HG02943 (cell line): ENCODE data around the gene FBXL7.

ENCODE experiments used
- ATAC-seq: cut with Tn5 transposase; IDR thresholded peaks from one replicate; pipeline ENCODE4 v1.9.1; 2021; ENCODE audit warnings: mild to moderate bottlenecking, low read depth, moderate library complexity; ENCODE audit not compliant: unreplicated experiment

Gene FBXL7

DNA sequence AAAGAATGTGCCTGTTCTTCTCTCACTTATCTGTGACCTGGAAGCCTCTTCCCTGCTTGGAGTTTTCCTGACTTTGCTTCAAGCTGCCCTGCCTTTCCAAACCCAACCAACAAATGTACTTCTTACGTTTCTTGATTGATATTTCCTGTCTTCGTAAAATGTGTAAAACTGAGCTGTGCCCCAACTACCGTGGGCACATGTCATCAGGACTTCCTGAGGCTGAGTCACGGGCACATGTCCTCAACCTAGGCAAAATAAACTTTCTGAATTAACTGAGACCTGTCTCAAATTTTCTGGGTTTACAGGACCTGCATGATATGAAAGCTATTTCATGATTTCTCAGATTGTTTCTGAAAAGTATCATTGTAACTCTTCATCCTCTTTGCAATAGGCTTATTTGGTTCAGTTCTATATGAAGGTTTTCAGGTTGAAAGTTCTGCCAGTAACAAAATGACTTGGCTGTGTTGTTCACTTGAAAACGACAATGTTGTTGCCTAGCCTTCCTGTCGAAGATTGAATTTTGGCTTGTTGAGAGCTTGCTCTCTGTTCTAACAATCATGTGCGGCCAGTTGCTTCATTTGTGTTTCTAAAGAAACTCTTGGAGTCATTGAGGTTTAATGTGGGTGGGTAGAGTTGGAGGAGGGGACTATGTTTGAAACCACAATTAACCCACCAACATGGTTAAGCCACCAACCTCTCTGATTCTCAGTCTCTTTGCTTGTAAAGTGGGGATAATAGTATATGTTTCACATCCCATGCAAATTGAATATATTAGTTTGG lies 145.6 kb downstream of the FBXL7 start:
- no peak for ATAC-seq

DNA sequence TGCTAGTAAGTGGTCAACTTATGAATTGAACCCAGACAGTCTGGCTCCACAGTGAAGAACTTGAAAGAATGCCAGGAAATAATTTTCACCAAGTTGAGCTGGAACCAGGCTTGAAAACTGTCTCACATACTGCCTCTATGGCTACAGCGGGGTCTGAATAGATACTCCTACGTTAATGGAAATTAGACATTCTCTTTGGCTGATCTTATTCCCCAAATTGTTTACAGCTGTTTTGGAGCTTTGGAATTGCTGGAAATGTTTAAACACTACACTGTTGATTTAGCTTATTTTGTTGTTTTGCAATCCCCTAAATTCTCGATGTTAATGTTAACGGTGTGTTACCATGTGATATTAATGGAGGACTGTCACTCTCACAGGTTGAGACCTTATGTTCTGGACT lies 146.4 kb downstream of the FBXL7 start:
- no peak for ATAC-seq

DNA sequence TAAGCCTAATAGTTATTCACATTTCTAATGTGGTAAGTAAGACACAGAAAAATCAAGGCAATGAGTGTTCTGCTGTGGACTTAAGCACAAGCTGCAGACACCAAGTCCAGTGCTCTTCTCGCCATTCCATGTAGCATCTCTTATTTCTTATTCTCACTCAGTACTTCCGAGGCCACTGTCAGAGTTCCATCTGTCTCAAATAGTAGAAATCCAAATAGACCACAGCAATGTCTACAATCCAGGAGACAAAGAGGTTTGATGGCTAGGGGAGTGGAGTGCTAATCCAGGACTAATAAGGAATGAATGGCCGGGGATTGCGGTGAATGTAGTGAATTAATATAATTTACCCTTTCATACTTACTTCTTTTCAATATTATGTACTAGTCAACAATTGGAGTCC lies 147.3 kb downstream of the FBXL7 start:
- no peak for ATAC-seq

DNA sequence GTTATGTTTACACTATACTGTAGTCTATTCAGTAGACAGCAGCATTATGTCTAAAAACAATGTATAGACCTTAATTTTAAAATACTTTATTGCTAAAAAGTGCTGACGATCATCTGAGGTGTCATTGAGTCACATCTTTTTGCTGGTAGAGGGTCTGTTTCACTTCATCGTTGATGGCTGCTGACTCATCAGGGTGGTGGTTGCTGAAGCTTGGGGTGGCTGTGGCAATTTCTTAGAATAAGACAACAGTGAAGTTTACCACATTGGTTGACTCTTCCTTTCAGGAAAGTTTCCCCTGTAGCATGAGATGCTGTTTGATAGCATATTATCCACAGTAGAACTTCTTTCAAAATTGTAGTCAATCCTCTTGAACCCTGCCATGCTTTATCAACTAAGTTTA lies 150.3 kb downstream of the FBXL7 start:
- ATAC-seq, result no peak

DNA sequence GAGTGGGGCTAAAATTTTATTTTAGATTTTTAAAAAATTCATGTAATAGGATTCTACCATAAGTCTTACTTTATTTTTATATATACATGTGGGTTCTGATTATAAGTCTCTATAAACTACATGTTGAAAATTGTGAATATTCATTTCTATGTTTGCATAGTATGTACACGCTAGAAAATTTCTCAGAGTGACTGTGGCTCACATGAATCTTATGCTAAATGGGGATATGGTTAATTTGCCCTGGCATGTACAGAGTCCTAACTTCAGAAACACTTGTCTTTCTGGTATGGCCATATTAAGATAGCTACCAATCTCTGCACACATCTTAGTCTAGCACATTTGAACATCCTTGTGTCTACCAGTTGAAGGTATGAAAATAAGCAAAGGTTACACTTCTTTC lies 154.8 kb downstream of the FBXL7 start:
- ATAC-seq, result no peak

DNA sequence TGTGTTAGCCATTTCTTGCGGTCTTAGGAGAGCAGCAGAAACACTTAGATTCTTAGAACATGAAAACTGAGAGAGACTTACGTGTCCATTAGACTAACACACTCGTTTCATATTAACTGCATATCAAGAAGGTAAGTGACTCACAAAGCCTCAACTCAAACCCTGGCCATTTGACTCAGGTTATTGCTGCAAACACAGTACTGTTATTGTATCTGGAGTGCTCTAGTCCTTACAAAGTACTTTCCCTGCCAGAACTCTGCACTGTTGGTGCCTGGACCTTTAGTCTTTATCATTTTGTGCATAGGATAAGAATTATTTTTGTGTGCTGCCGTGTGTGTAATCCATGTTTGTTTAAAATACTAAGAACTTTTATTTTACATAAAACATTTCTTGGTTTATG lies 155.7 kb downstream of the FBXL7 start:
- no peak for ATAC-seq

DNA sequence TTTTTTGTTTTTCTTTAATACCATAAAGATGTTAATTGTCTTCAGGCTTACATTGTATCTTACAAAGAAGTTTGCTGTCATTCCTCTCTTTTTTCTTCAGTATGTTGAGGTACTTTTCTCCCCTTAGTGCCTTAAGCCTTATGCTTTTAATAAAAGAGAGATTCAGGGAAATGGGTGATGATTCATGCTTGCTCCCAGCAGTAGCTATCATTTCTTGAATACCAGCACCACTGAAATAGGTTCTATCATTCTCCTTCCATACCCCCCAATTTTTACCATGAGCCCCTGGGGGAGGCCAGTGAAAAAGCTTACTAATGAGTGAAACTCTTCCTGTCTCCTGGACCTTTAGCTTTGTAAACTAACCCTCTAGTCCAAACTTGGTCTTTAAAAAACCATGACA lies 165.0 kb downstream of the FBXL7 start:
- no peak for ATAC-seq

DNA sequence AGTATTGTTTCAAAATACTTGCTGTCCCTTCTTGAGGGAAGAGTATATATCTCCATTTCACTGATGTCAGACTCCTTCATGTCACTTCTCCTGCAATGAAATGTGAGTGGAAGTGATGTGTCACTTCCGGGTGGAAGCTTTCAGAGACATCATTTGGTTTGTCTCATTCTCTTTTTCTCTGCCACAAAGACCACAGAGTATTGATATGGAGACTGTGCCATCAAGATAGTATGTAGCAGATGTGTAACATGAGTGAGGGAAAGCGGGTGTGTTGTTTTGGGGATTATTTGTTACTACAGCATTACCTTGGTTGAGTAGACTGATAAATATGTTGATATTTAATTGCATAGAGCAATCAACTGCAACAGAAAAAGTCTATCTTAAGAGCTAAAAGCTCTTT lies 169.8 kb downstream of the FBXL7 start:
- ATAC-seq, result no peak

DNA sequence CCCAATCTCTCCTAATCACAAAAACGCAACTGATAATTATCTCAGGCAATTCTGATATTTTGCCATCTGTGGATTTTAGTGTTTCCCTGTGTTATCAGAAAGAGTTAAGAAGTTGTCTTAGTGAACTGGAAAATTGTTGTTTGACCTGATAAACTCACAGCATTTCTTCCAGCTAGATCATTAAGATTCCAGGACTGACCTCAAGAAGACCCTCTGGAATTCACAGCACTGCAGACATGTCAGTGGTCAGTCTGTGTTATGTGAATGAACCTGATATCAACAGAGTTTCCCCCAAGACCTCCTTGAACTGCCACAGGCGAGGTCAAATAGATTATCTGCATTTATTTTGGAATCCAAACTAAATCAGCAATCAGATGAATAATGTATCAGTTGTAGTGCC lies 174.7 kb downstream of the FBXL7 start:
- no peak for ATAC-seq

DNA sequence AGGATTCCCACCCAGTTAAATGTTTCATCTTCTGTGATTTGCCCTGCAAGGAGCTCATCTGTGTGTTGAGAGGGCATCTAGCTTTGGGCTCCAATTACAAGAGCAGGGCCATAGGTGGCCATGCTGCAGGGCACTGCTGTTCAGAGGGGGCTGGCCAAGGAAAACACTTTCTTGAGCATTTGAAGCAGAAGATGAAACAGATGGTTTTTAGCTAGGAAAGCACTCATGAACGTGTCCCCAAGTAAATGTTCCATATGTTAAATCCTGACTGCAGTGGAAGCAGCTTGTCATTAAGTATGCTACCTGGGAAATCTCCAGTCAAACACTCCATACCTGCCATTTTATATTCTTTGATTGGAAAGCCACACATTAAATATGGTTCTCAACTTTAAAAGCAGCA lies 176.6 kb downstream of the FBXL7 start:
- no peak for ATAC-seq

DNA sequence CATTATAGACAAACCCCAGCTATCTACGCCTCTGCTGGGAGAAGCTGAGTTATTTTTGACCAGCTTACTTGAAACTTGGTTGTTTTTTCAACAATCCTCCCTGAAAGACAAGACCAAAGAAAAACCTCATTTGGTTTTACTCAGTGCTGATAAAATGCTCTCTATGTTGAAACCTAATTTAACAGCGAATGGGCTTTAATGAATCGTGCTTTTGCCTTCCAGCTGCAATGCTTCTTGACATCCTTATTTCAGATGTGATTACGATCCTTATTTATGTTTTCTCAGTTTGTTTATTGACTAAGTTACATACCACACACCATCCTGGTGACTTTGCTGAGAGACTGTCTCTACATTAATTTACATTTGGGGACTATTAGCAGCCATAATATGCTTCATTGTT lies 179.2 kb downstream of the FBXL7 start:
- no peak for ATAC-seq

DNA sequence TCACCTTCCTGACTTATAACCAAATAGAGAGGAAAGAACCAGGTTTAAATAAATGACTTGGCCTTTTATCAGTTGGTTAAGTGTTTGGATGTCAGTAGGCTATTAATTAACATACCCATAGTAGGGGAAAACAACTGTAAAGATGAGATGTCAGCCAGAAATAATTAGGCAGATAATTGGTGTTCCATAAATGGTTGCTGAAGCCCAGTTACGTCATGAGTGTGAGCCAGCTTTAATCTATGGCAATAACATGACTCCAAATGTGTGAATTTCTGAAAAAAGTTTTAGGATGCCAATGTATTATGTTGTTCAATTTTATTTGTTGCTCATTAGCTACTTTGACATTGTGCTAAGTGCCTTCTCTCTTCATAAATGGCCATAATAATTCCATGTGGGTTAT lies 180.5 kb downstream of the FBXL7 start:
- ATAC-seq, result no peak

DNA sequence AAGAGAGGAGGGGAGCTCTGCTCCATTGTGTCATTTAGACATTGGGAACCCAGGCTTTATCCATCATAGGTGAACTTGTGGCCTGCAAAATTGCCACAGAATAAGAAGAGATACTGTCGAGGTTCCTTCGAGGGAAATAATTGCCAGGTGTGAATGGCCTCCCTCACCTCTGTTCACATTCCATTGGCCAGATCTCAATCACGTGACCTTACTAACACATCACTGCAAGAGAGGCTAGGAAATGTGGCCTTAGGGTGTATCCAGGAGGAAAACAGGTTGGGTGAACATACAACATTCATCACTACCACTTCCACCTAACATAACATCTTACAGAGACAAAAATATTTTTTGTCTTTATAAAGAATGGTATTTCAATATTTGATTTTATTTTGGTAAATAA lies 182.1 kb downstream of the FBXL7 start:
- no peak for ATAC-seq

DNA sequence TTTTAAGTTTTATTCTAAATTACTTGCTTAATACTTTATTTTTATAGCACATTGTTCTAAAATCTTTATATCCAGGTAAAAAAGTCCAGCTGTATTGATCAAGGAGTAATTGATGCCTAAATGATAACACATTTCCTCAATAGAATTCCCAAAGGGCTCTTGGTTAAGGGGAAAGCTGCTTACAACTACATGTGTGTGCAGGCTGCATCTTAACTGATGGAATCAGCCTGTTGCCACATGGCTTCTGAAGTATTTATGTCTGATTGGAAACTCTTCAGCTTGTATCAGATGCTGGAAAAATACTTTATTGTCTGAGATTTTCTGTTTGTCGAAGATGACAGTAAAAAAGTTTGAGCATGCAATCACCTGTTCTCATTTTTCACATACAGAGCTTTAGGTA lies 182.6 kb downstream of the FBXL7 start:
- ATAC-seq, result no peak

DNA sequence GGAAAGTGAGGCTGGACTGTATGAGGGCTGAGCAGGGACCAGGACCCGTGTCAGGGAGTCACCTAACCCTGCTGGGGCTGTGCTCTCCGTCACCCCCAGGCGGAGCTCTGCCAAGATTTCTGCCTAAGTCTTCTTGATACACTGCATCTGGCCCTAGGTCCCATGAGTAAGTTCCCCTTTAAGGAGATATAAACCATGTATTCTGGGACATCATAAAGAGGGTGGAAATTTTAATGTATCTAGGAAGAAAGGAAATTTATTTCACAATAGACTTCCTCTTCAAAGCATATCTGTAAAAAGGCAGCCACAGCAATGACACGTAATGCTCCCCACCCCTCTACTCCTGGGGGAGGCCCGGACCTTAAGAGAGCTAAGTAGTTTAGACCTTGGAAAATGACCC lies 183.4 kb downstream of the FBXL7 start:
- no peak for ATAC-seq

DNA sequence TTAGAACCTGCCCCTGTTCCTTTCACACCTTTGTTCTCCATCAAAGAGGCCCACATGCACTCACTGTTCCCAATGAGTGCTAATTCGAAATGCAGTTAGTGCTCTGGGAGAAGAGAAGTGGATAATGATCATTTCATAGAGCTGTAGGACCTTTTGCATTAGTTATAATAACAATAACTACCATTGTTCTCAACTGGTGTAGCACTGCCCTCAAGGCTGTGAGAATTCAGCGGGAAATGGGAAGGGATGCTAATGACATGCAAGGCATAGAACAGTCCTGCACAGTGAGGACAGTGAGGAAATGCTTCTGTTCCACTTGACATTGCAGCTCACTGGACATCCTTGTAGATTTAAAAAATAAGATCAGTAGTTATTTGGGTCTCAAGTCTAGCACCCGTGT lies 187.4 kb downstream of the FBXL7 start:
- ATAC-seq, result no peak

DNA sequence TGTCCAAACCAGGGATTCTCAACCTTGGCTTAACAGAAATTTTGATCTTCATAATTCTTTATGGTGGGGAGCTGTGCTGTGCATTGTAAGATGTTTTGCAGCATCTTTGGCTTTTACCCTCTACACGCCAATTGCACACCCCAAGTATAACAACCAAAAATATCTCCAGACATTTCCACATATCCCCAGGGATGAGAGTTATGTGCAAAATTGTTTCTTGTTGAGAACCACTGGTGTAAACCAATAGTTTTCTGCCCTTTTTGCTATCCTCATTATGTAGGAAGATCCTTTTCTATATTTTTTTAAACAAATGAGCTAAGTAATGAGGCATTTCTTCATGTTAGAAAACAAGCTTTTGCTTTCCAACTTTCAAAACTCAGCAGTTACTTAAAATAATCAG lies 189.9 kb downstream of the FBXL7 start:
- ATAC-seq, result no peak

DNA sequence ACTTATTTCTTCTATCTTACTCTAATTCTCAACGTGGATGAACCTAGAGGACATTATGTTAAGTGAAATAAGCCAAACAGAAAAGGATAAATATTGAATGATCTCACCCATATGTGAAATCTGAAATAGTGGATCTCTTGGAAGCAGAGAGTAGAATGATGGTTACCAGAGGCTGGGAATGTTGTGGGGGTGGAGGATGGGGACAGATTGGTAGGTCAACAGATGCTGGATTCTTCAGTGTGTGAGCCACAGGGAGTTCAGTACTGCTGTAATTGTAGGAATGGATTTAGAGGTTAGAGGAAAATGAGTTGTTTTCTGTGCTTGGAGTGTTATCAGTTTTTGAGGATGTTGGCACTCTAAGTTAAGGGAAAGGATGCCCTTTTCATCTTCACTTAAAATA lies 190.6 kb downstream of the FBXL7 start:
- ATAC-seq, result no peak

DNA sequence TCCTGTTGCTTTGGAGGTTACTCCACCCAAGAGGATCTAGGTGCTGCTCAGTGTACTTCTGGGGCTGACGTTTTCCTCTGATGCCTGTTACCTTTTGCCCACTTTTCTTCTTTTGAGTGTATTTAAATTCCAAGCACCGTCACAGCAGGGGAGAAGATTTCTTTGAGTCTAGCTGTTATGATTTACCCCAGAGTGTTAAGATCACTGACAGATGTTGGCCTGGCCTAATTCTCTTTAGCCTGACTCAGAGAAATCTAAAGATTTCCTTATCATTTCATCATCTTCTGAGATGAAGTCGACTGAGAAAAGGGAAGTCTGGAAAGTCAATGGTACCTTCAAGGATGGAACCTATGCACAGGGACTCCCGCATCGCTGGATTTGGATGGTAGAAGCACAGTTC lies 191.5 kb downstream of the FBXL7 start:
- ATAC-seq, result no peak

DNA sequence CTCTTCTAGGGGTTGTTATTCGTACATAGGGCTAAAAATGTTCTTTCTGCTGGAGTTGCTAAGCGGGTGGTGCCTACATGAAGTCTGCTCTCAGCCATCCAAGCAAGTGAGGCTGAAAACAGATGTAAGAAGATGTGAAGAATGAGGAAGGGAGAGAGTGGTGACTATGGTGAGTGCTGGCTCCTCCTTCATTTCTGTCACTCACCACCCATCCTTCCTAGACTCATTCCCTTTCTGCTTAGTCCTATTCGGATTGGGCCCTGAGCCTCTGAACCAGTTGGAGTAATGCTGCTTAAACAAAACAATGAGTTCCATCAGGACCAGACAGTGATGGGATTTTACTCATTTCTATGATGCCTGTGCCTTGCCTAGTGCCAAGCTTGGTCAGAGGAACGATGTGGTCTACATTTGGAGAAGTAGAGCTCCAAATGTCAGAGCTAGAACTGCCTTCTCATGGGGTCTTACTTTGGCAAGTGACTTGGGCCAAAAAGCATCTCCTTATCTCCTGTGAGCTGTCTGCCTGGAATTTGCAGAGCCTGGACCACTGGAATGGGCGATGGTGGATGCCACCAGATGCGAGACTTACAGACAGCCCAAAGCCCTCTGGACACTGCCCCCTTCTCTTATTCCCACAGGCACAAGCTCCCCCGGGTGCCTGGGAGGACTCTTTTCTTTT lies 192.9 kb downstream of the FBXL7 start:
- no peak for ATAC-seq

DNA sequence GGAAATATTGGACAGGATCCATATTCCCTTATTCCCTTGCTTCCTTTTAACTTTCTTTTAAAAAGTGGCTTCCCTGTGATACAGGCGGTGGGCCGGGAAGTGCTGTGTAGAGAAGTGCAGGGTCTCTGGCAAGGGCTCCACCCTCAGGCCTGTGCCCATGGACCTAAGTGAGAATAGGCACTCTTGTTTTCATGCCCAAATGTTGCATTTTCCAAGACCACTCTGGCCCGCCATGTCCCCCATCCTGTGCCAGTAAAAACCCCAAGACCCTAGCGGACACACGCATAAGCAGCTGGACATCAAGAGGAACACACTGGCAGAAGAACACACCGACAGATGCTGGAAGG lies 193.4 kb downstream of the FBXL7 start:
- no peak for ATAC-seq

DNA sequence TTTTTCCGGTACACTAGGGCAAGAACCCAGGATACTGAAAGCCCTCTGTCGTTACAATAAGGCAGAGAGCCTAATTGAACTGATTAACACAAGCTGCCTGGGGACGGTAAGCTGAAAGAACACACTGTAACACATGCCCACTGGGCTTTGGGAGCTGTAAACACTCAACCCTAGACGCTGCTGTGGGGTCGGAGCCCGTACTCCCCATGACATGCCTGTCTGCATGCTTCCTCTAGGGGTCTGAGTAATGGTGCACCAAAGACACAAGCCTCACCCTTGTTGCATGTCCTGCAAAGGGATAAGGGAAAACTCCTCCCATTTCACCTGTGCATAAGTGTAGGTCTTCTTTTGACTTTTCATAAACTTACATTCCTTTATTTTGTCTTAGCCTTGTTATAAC lies 194.0 kb downstream of the FBXL7 start:
- no peak for ATAC-seq
